HFF-Myc (cell line): ENCODE results near the gene PLEKHG1.

Experiments used
- DNase-seq: peaks from one replicate; pipeline ENCODE4 v3.0.0-alpha.2; 2011; ENCODE audit warnings: low read depth; ENCODE audit errors: extremely low read depth
- H3K4me3 ChIP-seq: replicated peaks from 2 replicates; pipeline ENCODE4 v1.5.1; 2011; ENCODE audit warnings: low read depth, mild to moderate bottlenecking, control low read depth, low read length
- TF ChIP-seq, protein P1 (sequence below): IDR thresholded peaks from 2 replicates; pipeline ENCODE4 v1.5.1; 2012; ENCODE audit warnings: mild to moderate bottlenecking, low read depth, low read length, control low read depth; ENCODE audit errors: missing control alignments

PLEKHG1 gene

DNA sequence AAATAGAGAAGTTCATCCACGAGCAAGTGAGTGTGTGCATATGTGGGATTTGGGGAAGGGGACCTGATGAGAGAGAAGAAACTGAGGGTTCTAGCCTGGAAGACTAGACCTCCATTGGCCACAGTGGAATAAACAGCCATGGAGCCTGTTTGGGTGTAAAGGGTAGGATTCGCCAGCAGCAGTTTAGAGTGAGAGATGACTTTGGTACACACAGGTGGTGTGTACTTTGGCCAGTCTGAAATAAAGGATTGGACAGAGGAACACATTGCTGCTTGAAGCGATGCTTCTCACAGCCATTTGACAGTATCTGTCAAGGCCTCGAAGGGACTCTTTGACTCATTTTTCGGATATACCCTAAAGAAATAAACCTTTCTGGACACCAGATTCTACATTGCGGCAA lies 29.2 kb downstream of the PLEKHG1 start:
- DNase-seq, result no peak
- TF ChIP-seq, protein P1, sequence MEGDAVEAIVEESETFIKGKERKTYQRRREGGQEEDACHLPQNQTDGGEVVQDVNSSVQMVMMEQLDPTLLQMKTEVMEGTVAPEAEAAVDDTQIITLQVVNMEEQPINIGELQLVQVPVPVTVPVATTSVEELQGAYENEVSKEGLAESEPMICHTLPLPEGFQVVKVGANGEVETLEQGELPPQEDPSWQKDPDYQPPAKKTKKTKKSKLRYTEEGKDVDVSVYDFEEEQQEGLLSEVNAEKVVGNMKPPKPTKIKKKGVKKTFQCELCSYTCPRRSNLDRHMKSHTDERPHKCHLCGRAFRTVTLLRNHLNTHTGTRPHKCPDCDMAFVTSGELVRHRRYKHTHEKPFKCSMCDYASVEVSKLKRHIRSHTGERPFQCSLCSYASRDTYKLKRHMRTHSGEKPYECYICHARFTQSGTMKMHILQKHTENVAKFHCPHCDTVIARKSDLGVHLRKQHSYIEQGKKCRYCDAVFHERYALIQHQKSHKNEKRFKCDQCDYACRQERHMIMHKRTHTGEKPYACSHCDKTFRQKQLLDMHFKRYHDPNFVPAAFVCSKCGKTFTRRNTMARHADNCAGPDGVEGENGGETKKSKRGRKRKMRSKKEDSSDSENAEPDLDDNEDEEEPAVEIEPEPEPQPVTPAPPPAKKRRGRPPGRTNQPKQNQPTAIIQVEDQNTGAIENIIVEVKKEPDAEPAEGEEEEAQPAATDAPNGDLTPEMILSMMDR, result no peak
- H3K4me3 ChIP-seq, result no peak overlapping the region

DNA sequence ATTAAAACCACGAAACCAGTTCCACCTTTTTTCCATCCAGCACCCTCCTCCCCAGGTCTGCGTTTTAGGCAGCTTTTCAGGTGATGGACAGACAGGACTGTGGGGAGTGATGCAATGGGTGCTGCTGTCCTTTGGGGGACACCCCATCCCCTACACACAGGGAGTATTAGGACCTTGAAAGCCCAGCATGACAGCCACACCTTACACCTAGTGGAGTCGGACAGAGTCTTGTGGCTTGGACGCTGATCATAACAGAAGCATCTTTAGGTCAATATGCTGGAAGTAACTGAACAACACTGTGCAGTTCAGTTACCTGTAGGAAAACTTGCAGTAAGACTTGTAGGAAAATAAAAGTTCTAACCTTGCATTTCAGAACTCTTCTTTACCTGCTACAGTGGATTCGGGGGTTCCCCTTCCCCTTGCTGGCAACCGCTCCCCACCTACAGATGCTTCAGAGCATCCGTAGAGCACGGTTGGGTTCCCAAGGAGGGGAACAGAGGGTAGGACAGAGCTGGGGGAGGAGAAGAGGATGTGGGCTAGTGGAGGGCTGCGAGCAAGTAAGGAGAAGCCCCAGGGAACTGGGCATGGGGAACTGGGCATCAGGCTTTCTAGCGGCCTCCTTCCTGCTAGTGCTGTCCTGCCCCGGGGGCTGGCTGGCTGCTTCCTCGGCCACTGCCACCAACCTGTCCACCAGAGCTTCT lies 31.7 kb downstream of the PLEKHG1 start:
- TF ChIP-seq, protein P1, result no peak
- DNase-seq, result no peak
- H3K4me3 ChIP-seq, result no peak overlapping the region

DNA sequence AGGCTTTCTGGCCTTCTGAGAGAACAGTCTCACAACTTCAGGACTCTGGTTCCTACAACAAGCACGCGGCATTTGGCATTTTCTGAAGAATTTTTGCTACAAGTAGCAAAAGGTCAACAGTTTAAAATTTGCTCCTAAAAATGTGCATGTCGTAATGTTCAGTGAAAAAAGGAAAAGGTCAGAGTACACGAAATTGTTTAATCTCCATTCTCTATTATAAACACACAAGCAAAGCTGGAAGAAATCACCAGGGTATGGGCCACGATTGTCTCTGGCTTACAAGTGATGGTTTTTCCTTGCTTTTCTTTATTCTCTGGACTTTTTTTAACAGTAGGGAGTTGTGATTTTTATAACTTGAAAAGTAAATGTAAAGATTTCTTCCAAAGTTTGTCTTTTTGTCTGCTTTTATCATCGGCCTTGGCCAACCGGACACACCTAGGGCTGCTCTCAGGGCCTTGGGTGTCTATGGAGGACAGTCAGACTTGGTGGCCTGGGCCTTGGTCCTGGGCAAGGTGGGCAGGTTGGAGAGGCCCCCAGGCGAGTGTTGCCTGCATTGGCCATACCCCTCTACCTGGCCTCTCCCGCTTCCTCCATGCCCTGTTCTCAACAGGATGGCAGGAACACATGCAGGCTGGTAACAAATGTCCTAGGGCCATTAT lies 32.4 kb downstream of the PLEKHG1 start:
- DNase-seq, result no peak
- no peak overlapping the region for H3K4me3 ChIP-seq
- TF ChIP-seq, protein P1, result no peak

DNA sequence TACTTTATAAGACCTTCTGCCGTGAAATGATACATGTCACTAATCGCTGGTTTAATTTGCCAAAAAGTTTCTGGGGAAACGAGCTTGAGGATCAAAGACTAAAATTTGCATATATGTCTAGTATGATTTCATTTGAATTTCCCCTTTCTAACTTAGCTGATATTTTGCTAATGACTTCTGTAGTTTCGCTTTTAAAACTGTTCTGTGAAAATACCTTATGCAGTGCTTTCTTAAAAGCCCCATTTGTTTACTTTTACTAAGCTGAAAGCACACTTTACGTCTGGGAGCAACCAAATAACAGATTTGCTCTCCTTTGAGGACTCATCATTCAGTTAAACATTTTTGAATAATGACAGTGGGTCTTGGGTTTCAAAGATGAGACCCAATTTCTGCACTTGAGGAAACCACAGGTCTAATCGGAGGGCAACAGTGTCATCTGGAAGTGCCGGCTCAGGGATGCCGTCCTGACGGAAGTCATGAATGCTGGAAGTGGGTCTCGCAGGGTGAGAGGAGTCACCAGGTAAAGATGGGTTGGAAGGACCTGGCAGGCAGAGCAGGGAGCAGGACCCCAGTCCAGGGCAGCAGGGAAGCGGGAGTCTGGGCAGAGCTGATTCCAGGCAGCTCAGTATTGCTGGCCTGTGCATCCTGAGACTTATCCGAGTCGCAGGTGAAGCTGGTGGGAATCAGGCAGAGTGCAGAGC lies 33.2 kb downstream of the PLEKHG1 start:
- H3K4me3 ChIP-seq, result no peak overlapping the region
- TF ChIP-seq, protein P1, result no peak
- DNase-seq, result no peak

DNA sequence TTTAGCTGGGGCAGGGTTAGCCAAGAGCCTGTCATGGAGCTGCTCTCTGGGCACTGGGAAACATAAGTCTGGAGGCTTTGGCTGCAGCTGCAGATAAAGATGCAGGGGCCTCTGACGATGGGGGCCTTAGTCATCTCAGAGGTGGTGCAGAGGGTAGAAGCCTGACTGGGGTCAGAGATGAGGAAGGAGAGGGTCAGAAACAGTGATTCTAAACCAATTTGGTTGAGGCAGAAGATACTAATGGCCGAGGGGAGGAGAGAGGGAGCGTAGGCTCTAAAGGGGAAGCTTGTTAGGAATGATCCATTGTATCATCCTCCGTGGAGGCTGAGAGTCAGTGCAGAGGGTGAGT lies 33.8 kb downstream of the PLEKHG1 start:
- no peak overlapping the region for H3K4me3 ChIP-seq
- TF ChIP-seq, protein P1, result no peak
- no peak for DNase-seq

DNA sequence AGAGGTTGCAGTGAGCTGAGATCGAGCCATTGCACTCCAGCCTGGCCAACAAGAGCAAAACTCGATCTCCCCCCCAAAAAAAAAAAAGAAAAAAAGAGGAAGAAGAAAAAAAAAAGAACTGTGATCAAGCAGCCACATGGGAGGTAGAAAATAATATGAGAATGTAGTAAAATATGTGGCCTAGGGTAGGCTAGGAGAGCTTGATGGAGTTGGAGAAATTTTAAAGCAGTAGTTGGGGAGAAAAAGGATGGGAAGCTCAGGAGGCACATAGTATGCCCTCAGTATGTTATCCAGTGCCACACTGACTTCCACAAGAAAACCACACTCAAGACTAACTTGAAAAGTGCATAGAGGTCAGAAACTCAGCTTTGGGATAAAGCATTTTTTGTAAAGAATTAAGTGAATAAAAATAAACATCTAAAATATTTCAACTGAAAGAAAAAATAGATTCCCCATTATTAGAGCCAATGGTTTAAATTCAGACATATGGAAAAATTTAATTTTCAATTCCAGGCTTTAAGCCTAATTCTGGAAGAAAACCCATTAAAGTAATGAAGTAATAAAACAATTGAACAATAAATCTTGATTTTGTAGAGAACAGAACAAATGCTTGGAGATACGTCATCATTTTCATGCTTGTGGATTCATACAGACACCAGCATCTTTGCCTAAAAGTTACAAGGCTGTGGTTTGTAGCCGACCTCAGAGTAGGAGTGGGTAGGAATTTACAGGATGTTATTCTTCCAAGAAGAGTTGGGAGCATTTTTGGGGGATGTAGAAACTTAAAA lies 34.7 kb downstream of the PLEKHG1 start:
- no peak overlapping the region for H3K4me3 ChIP-seq
- peak; percentile 95 for DNase-seq
- TF ChIP-seq, protein P1, result no peak
